ENCODE measurements around the gene PARN.
"Not testable (repeated sequence)": the region's sequence is repeated elsewhere in the genome, so short reads cannot be mapped to it uniquely, and the experiment has no call there.

Gene PARN

GRCh38 chr16:14667347-14668266 is 37.5 kb upstream of the PARN start:
- Histone ChIP-seq H3K36me3 (ENCODE audit: insufficient read depth, low read length) (peaks cover 51% of the 10 kb centered on the region), H3K9me3 (ENCODE audit: low read depth, low read length) (no peaks in the 10 kb centered on the region), H3K9ac (ENCODE audit: insufficient read length) (no peak overlapping the region), H3K4me3 (no peak overlapping the region), H3K27ac (no peak overlapping the region)
- DNase-seq (ENCODE audit: low read depth, low spot score) = no peak
- TF ChIP-seq EZH2 (IDR thresholded peaks at IDR 0.05) (no peak), POLR2AphosphoS5 (IDR thresholded peaks at IDR 0.05; ENCODE audit: borderline replicate concordance, low read depth, low read length) (no peak), FOXP2 (optimal IDR thresholded peaks at IDR 0.05; ENCODE audit: control extremely low read depth, extremely low read length, insufficient read depth) (no peak)

GRCh38 chr16:14658063-14658462 is 28.0 kb upstream of the PARN start:
- Histone ChIP-seq H3K9ac (ENCODE audit: insufficient read length) (no peak overlapping the region), H3K27ac (no peak overlapping the region), H3K4me3 (no peak overlapping the region), H3K36me3 (ENCODE audit: insufficient read depth, low read length) (peaks cover 46% of the 10 kb centered on the region), H3K9me3 (ENCODE audit: low read depth, low read length) (no peaks in the 10 kb centered on the region)
- DNase-seq (ENCODE audit: low read depth, low spot score) = no peak
- TF ChIP-seq POLR2AphosphoS5 (IDR thresholded peaks at IDR 0.05; ENCODE audit: borderline replicate concordance, low read depth, low read length) = no peak

GRCh38 chr16:14652726-14653125 is 22.7 kb upstream of the PARN start:
- TF ChIP-seq EZH2 (IDR thresholded peaks at IDR 0.05) (no peak), FOXP2 (optimal IDR thresholded peaks at IDR 0.05; ENCODE audit: control extremely low read depth, extremely low read length, insufficient read depth) (no peak), POLR2AphosphoS5 (IDR thresholded peaks at IDR 0.05; ENCODE audit: borderline replicate concordance, low read depth, low read length) (no peak)
- H3K4me3 ChIP-seq = no peak overlapping the region
- H3K9me3 ChIP-seq (ENCODE audit: low read depth, low read length) = no peaks in the 10 kb centered on the region
- peaks cover 58% of the 10 kb centered on the region for H3K36me3 ChIP-seq (ENCODE audit: insufficient read depth, low read length)
- no peak overlapping the region for H3K9ac ChIP-seq (ENCODE audit: insufficient read length)
- H3K27ac ChIP-seq = no peak overlapping the region
- DNase-seq (ENCODE audit: low read depth, low spot score) = no peak

GRCh38 chr16:14650629-14651028 is 20.6 kb upstream of the PARN start:
- H3K27ac ChIP-seq = no peak overlapping the region
- no peak overlapping the region for H3K4me3 ChIP-seq
- no peak overlapping the region for H3K9ac ChIP-seq (ENCODE audit: insufficient read length)
- H3K36me3 ChIP-seq (ENCODE audit: insufficient read depth, low read length) = peaks cover 65% of the 10 kb centered on the region
- no peaks in the 10 kb centered on the region for H3K9me3 ChIP-seq (ENCODE audit: low read depth, low read length)
- DNase-seq (ENCODE audit: low read depth, low spot score) = no peak
- TF ChIP-seq POLR2AphosphoS5 (IDR thresholded peaks at IDR 0.05; ENCODE audit: borderline replicate concordance, low read depth, low read length) (no peak), EZH2 (IDR thresholded peaks at IDR 0.05) (no peak), FOXP2 (optimal IDR thresholded peaks at IDR 0.05; ENCODE audit: control extremely low read depth, extremely low read length, insufficient read depth) (no peak)

- Histone ChIP-seq H3K27ac (no peak overlapping the region), H3K36me3 (ENCODE audit: insufficient read depth, low read length) (peaks cover 68% of the 10 kb centered on the region), H3K9me3 (ENCODE audit: low read depth, low read length) (no peaks in the 10 kb centered on the region), H3K4me3 (no peak overlapping the region), H3K9ac (ENCODE audit: insufficient read length) (no peak overlapping the region)
- no peak for DNase-seq (ENCODE audit: low read depth, low spot score)
- no peak for TF ChIP-seq POLR2AphosphoS5 (IDR thresholded peaks at IDR 0.05; ENCODE audit: borderline replicate concordance, low read depth, low read length)
- no peak for TF ChIP-seq EZH2 (IDR thresholded peaks at IDR 0.05)
- TF ChIP-seq FOXP2 (optimal IDR thresholded peaks at IDR 0.05; ENCODE audit: control extremely low read depth, extremely low read length, insufficient read depth) = no peak
These were observed 19.8 kb upstream of the PARN start for GRCh38 chr16:14649816-14650215.

- no peak for DNase-seq (ENCODE audit: low read depth, low spot score)
- H3K36me3 ChIP-seq (ENCODE audit: insufficient read depth, low read length) = peaks cover 39% of the 10 kb centered on the region
- H3K27ac ChIP-seq = no peak overlapping the region
- H3K9ac ChIP-seq (ENCODE audit: insufficient read length) = no peak overlapping the region
- TF ChIP-seq EZH2 (IDR thresholded peaks at IDR 0.05) (no peak), POLR2AphosphoS5 (IDR thresholded peaks at IDR 0.05; ENCODE audit: borderline replicate concordance, low read depth, low read length) (no peak), FOXP2 (optimal IDR thresholded peaks at IDR 0.05; ENCODE audit: control extremely low read depth, extremely low read length, insufficient read depth) (no peak)
- no peak overlapping the region for H3K4me3 ChIP-seq
- H3K9me3 ChIP-seq (ENCODE audit: low read depth, low read length) = no peaks in the 10 kb centered on the region
These were observed 11.9 kb upstream of the PARN start for GRCh38 chr16:14641926-14642325.

GRCh38 chr16:14641206-14641605 is 11.1 kb upstream of the PARN start:
- TF ChIP-seq EZH2 (IDR thresholded peaks at IDR 0.05) = no peak
- no peak for TF ChIP-seq FOXP2 (optimal IDR thresholded peaks at IDR 0.05; ENCODE audit: control extremely low read depth, extremely low read length, insufficient read depth)
- TF ChIP-seq POLR2AphosphoS5 (IDR thresholded peaks at IDR 0.05; ENCODE audit: borderline replicate concordance, low read depth, low read length) = no peak
- no peaks in the 10 kb centered on the region for H3K9me3 ChIP-seq (ENCODE audit: low read depth, low read length)
- no peak overlapping the region for H3K4me3 ChIP-seq
- peaks cover 37% of the 10 kb centered on the region for H3K36me3 ChIP-seq (ENCODE audit: insufficient read depth, low read length)
- no peak for DNase-seq (ENCODE audit: low read depth, low spot score)
- no peak overlapping the region for H3K27ac ChIP-seq
- H3K9ac ChIP-seq (ENCODE audit: insufficient read length) = no peak overlapping the region

- TF ChIP-seq POLR2AphosphoS5 (IDR thresholded peaks at IDR 0.05; ENCODE audit: borderline replicate concordance, low read depth, low read length) (no peak), FOXP2 (optimal IDR thresholded peaks at IDR 0.05; ENCODE audit: control extremely low read depth, extremely low read length, insufficient read depth) (no peak), EZH2 (IDR thresholded peaks at IDR 0.05) (no peak)
- Histone ChIP-seq H3K9ac (ENCODE audit: insufficient read length) (no peak overlapping the region), H3K27ac (no peak overlapping the region), H3K9me3 (ENCODE audit: low read depth, low read length) (no peaks in the 10 kb centered on the region), H3K36me3 (ENCODE audit: insufficient read depth, low read length) (peaks cover 30% of the 10 kb centered on the region), H3K4me3 (no peak overlapping the region)
- DNase-seq (ENCODE audit: low read depth, low spot score) = no peak
These were observed 10.5 kb upstream of the PARN start for GRCh38 chr16:14640538-14640937.

GRCh38 chr16:14636951-14637240 is 6.8 kb upstream of the PARN start:
- H3K36me3 ChIP-seq (ENCODE audit: insufficient read depth, low read length) = peaks cover 11% of the 10 kb centered on the region
- not testable (repeated sequence) for H3K9ac ChIP-seq (ENCODE audit: insufficient read length); H3K9me3 ChIP-seq (ENCODE audit: low read depth, low read length); H3K4me3 ChIP-seq; H3K27ac ChIP-seq; DNase-seq (ENCODE audit: low read depth, low spot score)

- not testable (repeated sequence) for H3K4me3 ChIP-seq; H3K9me3 ChIP-seq (ENCODE audit: low read depth, low read length); DNase-seq (ENCODE audit: low read depth, low spot score); H3K27ac ChIP-seq; H3K9ac ChIP-seq (ENCODE audit: insufficient read length)
- peaks cover 11% of the 10 kb centered on the region for H3K36me3 ChIP-seq (ENCODE audit: insufficient read depth, low read length)
These were observed 6.3 kb upstream of the PARN start for GRCh38 chr16:14636179-14636950.
